GM12878 (cell line): Measurements from ENCODE around the gene MAP3K6. TPM values are rescaled to one million over a fixed set of nuclear protein-coding genes. Genes with fewer than 3 reads are reported as not detected.
"Not testable (repeated sequence)": the region's sequence is repeated elsewhere in the genome, so short reads cannot be mapped to it uniquely, and the experiment has no call there.

Source experiments
- ATAC-seq: fragments of 200-7000 bp; cut with Tn5 transposase; 3 replicates; pipeline ENCODE4 v1.9.1; 2020; ENCODE audit warnings: mild to moderate bottlenecking, moderate library complexity
- BruUV-seq: library from RNA; stranded (reverse); fragments of 400-500 nt; replicated peaks from 2 replicates; lab custom pipeline; 2021; lab: Mats Ljungman, UMichigan
- CTCF ChIA-PET: fragments of 300-600 bp; sonication (Branson Sonifier 250); formaldehyde crosslinking; extraction: SDS; loops from one replicate; lab custom pipeline; 2021; ENCODE audit warnings: inconsistent platforms; lab: Yijun Ruan, JAX
- POLR2A ChIA-PET: fragments of 350-600 bp; formaldehyde crosslinking; extraction: SDS; loops from one replicate; lab custom pipeline; 2021; ENCODE audit warnings: inconsistent platforms; lab: Charles Lee
- RAD21 ChIA-PET: fragments of 300-600 bp; sonication (Branson Sonifier 250); formaldehyde crosslinking; loops from one replicate; lab custom pipeline; 2023; ENCODE audit warnings: antibody characterized with exemption; ENCODE audit not compliant: unreplicated experiment; lab: Charles Lee
- SMC1A ChIA-PET: fragments of 300-600 bp; sonication (Branson Sonifier 250); formaldehyde crosslinking; loops from one replicate; lab custom pipeline; 2023; ENCODE audit not compliant: unreplicated experiment, uncharacterized antibody; lab: Charles Lee
- DNase-seq: peaks from one replicate; pipeline ENCODE4 v3.0.0-alpha.2; 2011; ENCODE audit warnings: low read depth, low spot score
- FAIRE-seq: peaks from 3 replicates; lab custom pipeline; 2011; peaks lifted over from hg19 to GRCh38; lab: Jason Lieb, UNC
- H2AFZ ChIP-seq: 2 replicates; pipeline ENCODE4 v1.6.0; 2011; ENCODE audit warnings: low read depth, low read length, control low read depth; ENCODE audit not compliant: control insufficient read depth
- H3K27ac ChIP-seq: 2 replicates; pipeline ENCODE4 v1.5.1; 2011; ENCODE audit warnings: control low read depth; ENCODE audit not compliant: control insufficient read depth, insufficient read depth
- H3K27me3 ChIP-seq, 2 experiments: replicated peaks in 1 of 2; 2 replicates each; pipeline versions ENCODE4 v1.6.0 to v1.6.1; 2011; ENCODE audit warnings: low read length in 1 of 2; ENCODE audit not compliant: control insufficient read depth in 2 of 2, insufficient read depth in 2 of 2
- H3K36me3 ChIP-seq, 2 experiments: 2 replicates each; pipeline ENCODE4 v1.5.1; 2011; ENCODE audit warnings: low read length in 1 of 2; ENCODE audit not compliant: control insufficient read depth in 2 of 2, insufficient read depth in 2 of 2
- H3K4me1 ChIP-seq: 2 replicates; pipeline ENCODE4 v1.6.1; 2011; ENCODE audit warnings: mild to moderate bottlenecking, low read length, moderate library complexity, mixed read lengths; ENCODE audit not compliant: control insufficient read depth, insufficient read depth
- H3K4me2 ChIP-seq: 2 replicates; pipeline ENCODE4 v1.6.0; 2011; ENCODE audit warnings: control low read depth; ENCODE audit not compliant: control insufficient read depth, insufficient read depth
- H3K4me3 ChIP-seq: fragments of 200-600 bp; sonication (generic); 2 replicates; pipeline ENCODE4 v1.5.1; 2016
- H3K79me2 ChIP-seq: 2 replicates; pipeline ENCODE4 v1.6.0; 2011; ENCODE audit warnings: low read length; ENCODE audit not compliant: control insufficient read depth, insufficient read depth
- H3K9ac ChIP-seq: 2 replicates; pipeline ENCODE4 v1.8.0; 2011; ENCODE audit warnings: low read length, control low read depth, mixed read lengths; ENCODE audit not compliant: control insufficient read depth, insufficient read depth
- H3K9me3 ChIP-seq: replicated peaks from 3 replicates; pipeline ENCODE4 v1.5.1; 2011; ENCODE audit warnings: mild to moderate bottlenecking, low read length; ENCODE audit not compliant: control insufficient read depth, insufficient read depth
- H4K20me1 ChIP-seq: 2 replicates; pipeline ENCODE4 v1.6.0; 2011; ENCODE audit not compliant: control insufficient read depth, insufficient read depth
- MEF2B ChIP-seq: fragments of 450-650 bp; IDR thresholded peaks from 2 replicates; pipeline ENCODE4 v1.6.1; 2018; ENCODE audit warnings: mild to moderate bottlenecking, moderate library complexity; ENCODE audit not compliant: partially characterized antibody, poor library complexity, severe bottlenecking
- MTA2 ChIP-seq: fragments of 450-650 bp; IDR thresholded peaks from 2 replicates; pipeline ENCODE4 v1.6.1; 2016; ENCODE audit warnings: low read depth, mild to moderate bottlenecking, moderate library complexity
- PAX8 ChIP-seq: fragments of 450-650 bp; IDR thresholded peaks from 2 replicates; pipeline ENCODE4 v1.6.1; 2017; ENCODE audit warnings: mild to moderate bottlenecking, moderate library complexity
- POLR2A ChIP-seq: IDR thresholded peaks from 2 replicates; pipeline ENCODE4 v1.6.1; 2011; ENCODE audit warnings: low read depth, mild to moderate bottlenecking, low read length
- WGBS: methylation state at CpG from one replicate; pipeline ENCODE4 v1.1.6; 2016; ENCODE audit warnings: low lambda C conversion rate; ENCODE audit not compliant: insufficient replicate concordance, insufficient coverage; ENCODE audit errors: missing lambda C conversion rate; 5-methylcytosine and 5-hydroxymethylcytosine counted together
- in situ Hi-C: fragments of 300-500 bp; cut with MboI; formaldehyde crosslinking; loops from 9 replicates; pipeline ENCODE4 v1.14.3; 2018; ENCODE audit warnings: mixed read lengths
- intact Hi-C: fragments of 100-400 bp; cut with micrococcal nuclease; formaldehyde crosslinking; loops from one replicate; pipeline ENCODE4 v1.14.2; 2022; ENCODE audit not compliant: unreplicated experiment
- polyA plus RNA-seq, 11 experiments: library from polyadenylated mRNA; depleted of rRNA in 4 of 11; unstranded in 6 of 11; stranded (reverse) in 5 of 11; fragments of >200 nt; fragmentation: Nextera tagmentation in 4 of 11; fragmentation: Illumina TruSeq in 1 of 11; extraction: Ambion mirVana in 4 of 11; extraction: Trizol in 1 of 11; gene quantifications; 1 replicate in 1 of 11; 2 replicates in 10 of 11; pipeline versions ENCODE4 v1.2.1 to v1.2.3, GENCODE V29; 2011 to 2016; ENCODE audit warnings: inconsistent platforms in 2 of 11, missing spikeins in 2 of 11, low read depth in 1 of 11
- total RNA-seq, 4 experiments: library from RNA; depleted of rRNA in 3 of 4; stranded (reverse); fragments of >200 nt in 3 of 4; fragmentation: Illumina TruSeq in 1 of 4; extraction: Trizol in 1 of 4; gene quantifications; 2 replicates each; pipeline versions ENCODE4 v1.2.1 to v1.2.3, GENCODE V29; 2013 to 2021
- TF ChIP-seq, protein P1 (sequence below): fragments of 450-650 bp; IDR thresholded peaks from 2 replicates; pipeline ENCODE4 v1.6.1; 2017; ENCODE audit warnings: mild to moderate bottlenecking

Gene MAP3K6
- total and polyA plus RNA-seq, 10 of the 15 experiments (the other 5 are each of a cell fraction or from before 2014, with no cell fraction given), result 0.15 to 3.4 (median 1.2) TPM; not detected in 1

DNA sequence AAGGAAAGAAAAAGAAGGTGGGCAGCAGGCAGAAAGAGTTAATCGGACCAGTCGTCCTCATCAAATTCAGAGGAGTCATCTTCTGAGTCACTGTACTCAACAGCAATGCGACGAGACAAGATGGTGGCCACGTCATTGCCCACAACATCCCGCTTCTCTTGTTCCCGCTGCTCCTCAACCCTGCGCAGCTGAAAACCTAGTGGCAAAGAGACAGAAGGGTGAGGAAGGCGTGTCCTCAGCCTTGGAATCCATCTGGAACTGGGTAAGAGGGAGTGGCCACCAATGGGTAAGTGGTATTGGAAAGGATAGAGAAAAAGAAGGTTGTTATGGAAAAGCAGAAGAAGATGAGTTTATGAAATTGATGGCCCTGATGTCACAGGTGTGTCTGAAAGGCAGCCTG is 41.4 kb upstream of the MAP3K6 start (continued):
- TF ChIP-seq, protein P1, sequence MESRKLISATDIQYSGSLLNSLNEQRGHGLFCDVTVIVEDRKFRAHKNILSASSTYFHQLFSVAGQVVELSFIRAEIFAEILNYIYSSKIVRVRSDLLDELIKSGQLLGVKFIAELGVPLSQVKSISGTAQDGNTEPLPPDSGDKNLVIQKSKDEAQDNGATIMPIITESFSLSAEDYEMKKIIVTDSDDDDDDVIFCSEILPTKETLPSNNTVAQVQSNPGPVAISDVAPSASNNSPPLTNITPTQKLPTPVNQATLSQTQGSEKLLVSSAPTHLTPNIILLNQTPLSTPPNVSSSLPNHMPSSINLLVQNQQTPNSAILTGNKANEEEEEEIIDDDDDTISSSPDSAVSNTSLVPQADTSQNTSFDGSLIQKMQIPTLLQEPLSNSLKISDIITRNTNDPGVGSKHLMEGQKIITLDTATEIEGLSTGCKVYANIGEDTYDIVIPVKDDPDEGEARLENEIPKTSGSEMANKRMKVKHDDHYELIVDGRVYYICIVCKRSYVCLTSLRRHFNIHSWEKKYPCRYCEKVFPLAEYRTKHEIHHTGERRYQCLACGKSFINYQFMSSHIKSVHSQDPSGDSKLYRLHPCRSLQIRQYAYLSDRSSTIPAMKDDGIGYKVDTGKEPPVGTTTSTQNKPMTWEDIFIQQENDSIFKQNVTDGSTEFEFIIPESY, result no peak
- TF ChIP-seq, all 136 proteins: peak for 0

DNA sequence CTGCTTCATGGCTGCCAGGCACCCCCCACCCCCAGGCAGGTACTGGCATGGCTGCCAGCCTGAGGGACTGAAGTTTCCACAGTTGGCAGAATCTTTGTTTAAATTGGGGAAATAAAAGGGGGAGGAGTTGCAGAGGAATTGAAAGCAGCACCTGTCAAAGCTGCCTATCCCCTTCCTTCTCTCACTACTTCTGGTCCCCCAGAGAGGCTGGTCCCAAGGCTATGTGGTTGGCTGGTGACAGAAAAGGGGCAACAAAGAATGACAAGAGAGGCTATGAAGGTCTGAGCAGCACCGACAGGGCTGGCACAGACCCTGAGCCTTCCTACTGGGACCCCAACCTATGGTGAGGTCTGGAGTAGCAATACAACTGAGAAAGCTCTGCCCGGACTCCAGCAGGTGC is 40.0 kb upstream of the MAP3K6 start:
- CTCF ChIA-PET, result interaction anchor here (0.9 to 1.1 kb wide), 2 partner anchors 12 to 105 kb away, joined by 3 to 4 read pairs; no protein-coding TSS in a partner anchor
- in situ Hi-C loops, H3K4me2 ChIP-seq, H3K79me2 ChIP-seq, intact Hi-C loops, BruUV-seq, H3K9me3 ChIP-seq, FAIRE-seq, H3K9ac ChIP-seq, H4K20me1 ChIP-seq, POLR2A ChIA-PET, ATAC-seq, RAD21 ChIA-PET, DNase-seq, H3K27ac ChIP-seq, H3K4me3 ChIP-seq, SMC1A ChIA-PET, H2AFZ ChIP-seq, H3K27me3 ChIP-seq: not testable (repeated sequence)
- Histone ChIP-seq H3K4me1 (peaks cover 20% of the 10 kb centered on the region), H3K36me3 (peaks cover 20 to 23% of the 10 kb centered on the region in 2 experiments)
- WGBS, result 45% methylated on average over 2 of the region's 2 CpGs

DNA sequence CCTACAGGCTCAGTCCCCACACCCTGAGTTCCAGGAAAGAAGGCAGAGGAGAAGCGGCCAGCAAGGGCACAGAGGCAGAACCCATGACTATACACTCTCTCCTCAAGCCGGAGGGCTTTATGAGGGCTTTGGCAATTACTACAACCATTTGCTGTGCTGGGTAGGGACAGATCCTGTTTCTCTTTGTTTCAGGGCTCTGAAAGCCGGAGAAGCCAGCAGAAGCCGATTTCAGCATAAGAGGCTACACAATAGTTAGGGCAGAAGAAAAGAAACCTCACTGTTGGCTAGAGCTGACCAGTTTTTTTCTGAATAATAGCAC is 39.6 kb upstream of the MAP3K6 start:
- DNase-seq (no peak), FAIRE-seq (no peak), ATAC-seq (no peak)
- Histone ChIP-seq H3K27ac (no peak overlapping the region), H3K36me3 (peaks cover 20 to 23% of the 10 kb centered on the region in 2 experiments), H4K20me1 (no peaks in the 10 kb centered on the region), H3K4me1 (peaks cover 20% of the 10 kb centered on the region), H3K9me3 (no peaks in the 10 kb centered on the region), H3K4me2 (no peak overlapping the region), H3K9ac (no peak overlapping the region), H2AFZ (no peak overlapping the region), H3K79me2 (no peaks in the 10 kb centered on the region), H3K27me3 (no peaks in the 10 kb centered on the region), H3K4me3 (no peak overlapping the region)
- ChIA-PET RAD21 (interaction anchor here (1.4 kb wide), 1 partner anchor 59 kb away, joined by 3 read pairs; no protein-coding TSS in a partner anchor), SMC1A (no interaction called here), CTCF (interaction anchor here (0.9 to 1.1 kb wide), 3 partner anchors 11 to 105 kb away, joined by 3 to 4 read pairs (median 3); no protein-coding TSS in a partner anchor), POLR2A (no interaction called here)
- 92% methylated on average over 4 of the region's 4 CpGs for WGBS
- intact Hi-C loops, result no loop called here
- BruUV-seq, result no TSS peak
- TF ChIP-seq PAX8, result no peak
- TF ChIP-seq POLR2A, result 0 out of 2 replicates have a peak, but pooled peaks have one; percentile 21
- TF ChIP-seq MTA2, result no peak
- TF ChIP-seq MEF2B, result no peak
- in situ Hi-C loops, result no loop called here

DNA sequence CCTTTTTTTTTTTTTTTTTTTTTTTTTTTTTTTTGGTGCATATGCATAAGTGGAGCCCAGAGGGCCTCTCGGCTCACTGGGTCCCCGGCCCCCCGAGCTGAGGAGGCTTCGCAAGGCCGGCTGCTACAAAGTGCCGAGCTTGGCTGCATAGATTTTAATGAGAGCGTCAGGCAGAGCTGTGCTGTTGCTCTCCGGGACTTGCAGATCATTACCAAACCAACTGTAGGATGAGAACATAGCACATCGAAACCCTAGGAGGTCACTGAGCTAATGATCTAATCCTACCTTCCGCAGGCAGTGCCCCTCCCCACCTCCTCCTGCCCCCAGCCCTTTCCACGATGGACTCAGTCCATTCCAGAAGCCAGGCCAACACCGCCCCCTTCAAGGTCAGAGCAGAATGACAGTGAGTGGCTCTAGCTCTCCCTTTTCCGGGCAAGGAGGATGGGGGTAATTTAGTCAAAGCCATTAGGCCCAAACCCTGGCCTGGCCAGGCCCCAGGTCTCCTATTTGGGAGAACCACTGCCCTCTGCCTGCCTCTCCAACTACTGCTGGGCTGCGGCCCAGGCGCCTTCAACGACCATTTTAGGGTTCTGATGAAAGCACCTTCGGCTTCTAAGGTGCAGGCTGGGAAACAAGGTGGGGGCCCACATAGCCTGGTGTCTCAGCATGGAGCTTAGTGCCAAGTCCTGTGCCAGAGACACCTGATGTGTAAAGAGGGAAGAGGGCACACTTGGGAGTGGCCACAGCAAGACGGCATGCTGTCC is 39.0 kb upstream of the MAP3K6 start:
- H3K79me2 ChIP-seq, H3K9me3 ChIP-seq, POLR2A ChIA-PET, in situ Hi-C loops, intact Hi-C loops, H3K27ac ChIP-seq, FAIRE-seq, H3K9ac ChIP-seq, H3K27me3 ChIP-seq, H4K20me1 ChIP-seq, SMC1A ChIA-PET, H3K4me3 ChIP-seq, BruUV-seq, DNase-seq, ATAC-seq, H3K4me2 ChIP-seq, H2AFZ ChIP-seq: not testable (repeated sequence)
- peaks cover 20% of the 10 kb centered on the region for H3K4me1 ChIP-seq
- H3K36me3 ChIP-seq, result peaks cover 16 to 20% of the 10 kb centered on the region in 2 experiments
- RAD21 ChIA-PET, result interaction anchor here (1.4 kb wide), 1 partner anchor 59 kb away, joined by 3 read pairs; no protein-coding TSS in a partner anchor
- 93% methylated on average over 18 of the region's 18 CpGs for WGBS
- CTCF ChIA-PET, result interaction anchor here (0.7 to 13.5 kb wide), 5 partner anchors 10 to 201 kb away, joined by 3 to 133 read pairs (median 4); partner anchors contain the start of gene AHDC1
